Kasumi-1 (cell line): ENCODE measurements around the gene FMN2.

Experiments used
- DNase-seq, 2 experiments: peaks; one replicate each; lab custom pipeline; 2025; lab: John Stamatoyannopoulos, UW

Gene FMN2

GRCh38 chr1:240091614-240092300 is at the start of gene FMN2:
Gene FMN2 (plus strand): TSS chr1:240091883. CDS start chr1:240092110, 227 bp downstream.
- DNase-seq: no peak

- DNase-seq: no peak
Measured at GRCh38 chr1:240044620-240045019, 47.1 kb upstream of the FMN2 start.

GRCh38 chr1:240046000-240046399 is 45.7 kb upstream of the FMN2 start:
- DNase-seq: no peak

- DNase-seq: no peak
Measured at GRCh38 chr1:240054109-240054701, 37.5 kb upstream of the FMN2 start.

- no peak for DNase-seq
Measured at GRCh38 chr1:240055936-240056335, 35.7 kb upstream of the FMN2 start.

GRCh38 chr1:240056350-240056749 is 35.3 kb upstream of the FMN2 start:
- DNase-seq: no peak

GRCh38 chr1:240058049-240058448 is 33.6 kb upstream of the FMN2 start:
- DNase-seq: no peak

GRCh38 chr1:240068961-240069360 is 22.7 kb upstream of the FMN2 start:
- no peak for DNase-seq

GRCh38 chr1:240070188-240070587 is 21.5 kb upstream of the FMN2 start:
- DNase-seq: no peak

GRCh38 chr1:240073097-240073496 is 18.6 kb upstream of the FMN2 start:
- DNase-seq: no peak

GRCh38 chr1:240074422-240074821 is 17.3 kb upstream of the FMN2 start:
- DNase-seq: no peak

GRCh38 chr1:240074908-240075307 is 16.8 kb upstream of the FMN2 start:
- no peak for DNase-seq

- DNase-seq: no peak
Measured at GRCh38 chr1:240084337-240084736, 7.3 kb upstream of the FMN2 start.

- no peak for DNase-seq
Measured at GRCh38 chr1:240084749-240085148, 6.9 kb upstream of the FMN2 start.

GRCh38 chr1:240086726-240087125 is 5.0 kb upstream of the FMN2 start:
- DNase-seq: no peak

GRCh38 chr1:240090014-240090413 is 1.7 kb upstream of the FMN2 start:
- DNase-seq: no peak

GRCh38 chr1:240090957-240091600 is 604 bp upstream of the FMN2 start:
- no peak for DNase-seq

GRCh38 chr1:240092301-240093119 is 827 bp downstream of the FMN2 start:
- no peak for DNase-seq

GRCh38 chr1:240093120-240093961 is 1.7 kb downstream of the FMN2 start:
- DNase-seq: no peak

GRCh38 chr1:240094041-240094722 is 2.5 kb downstream of the FMN2 start:
- DNase-seq: no peak

- no peak for DNase-seq
Measured at GRCh38 chr1:240096974-240097373, 5.3 kb downstream of the FMN2 start.
